22Rv1 (cell line): ENCODE data around the gene ARHGAP6.

Experiments used
- CTCF ChIP-seq: fragments of 450-650 bp; IDR thresholded peaks from 2 replicates; pipeline ENCODE4 v1.5.1; 2017; ENCODE audit warnings: mild to moderate bottlenecking
- ZFX ChIP-seq: fragments of 450-650 bp; IDR thresholded peaks from 2 replicates; pipeline ENCODE4 v1.6.1; 2017; ENCODE audit warnings: antibody characterized with exemption, borderline replicate concordance

GRCh38 chrX:11205796-11206195, 459.9 kb downstream of the ARHGAP6 start:
- TF ChIP-seq CTCF (no peak), ZFX (no peak)
